H1 (cell line): ENCODE measurements around the gene DCN. TPM values are rescaled to one million over a fixed set of nuclear protein-coding genes. Genes with fewer than 3 reads are reported as not detected.

Source experiments
- CTCF ChIA-PET: fragments of 300-600 bp; sonication (Branson Sonifier 250); formaldehyde crosslinking; loops from one replicate; lab custom pipeline; 2021; ENCODE audit not compliant: partially characterized antibody; lab: Charles Lee
- POLR2A ChIA-PET: fragments of 300-600 bp; sonication (Branson Sonifier 250); formaldehyde crosslinking; loops from one replicate; lab custom pipeline; 2021; ENCODE audit warnings: inconsistent platforms; ENCODE audit not compliant: partially characterized antibody; lab: Charles Lee
- DNase-seq, 2 experiments: peaks; one replicate each; pipeline versions ENCODE4 v3.0.0 to v3.0.0-alpha.2; 2010 to 2022; ENCODE audit warnings: low spot score in 2 of 2, low read depth in 1 of 2, mixed read lengths in 1 of 2
- FAIRE-seq: peaks from 2 replicates; lab custom pipeline; 2011; peaks lifted over from hg19 to GRCh38; lab: Jason Lieb, UNC
- H2AFZ ChIP-seq: 2 replicates; pipeline ENCODE4 v1.8.1; 2012; ENCODE audit warnings: low read length, inconsistent platforms
- H2AK5ac ChIP-seq: 2 replicates; pipeline ENCODE4 v1.6.1; 2013; ENCODE audit warnings: low read depth, low read length
- H2BK120ac ChIP-seq: replicated peaks from 2 replicates; pipeline ENCODE3; 2013; ENCODE audit warnings: low read depth, low read length, inconsistent platforms
- H2BK12ac ChIP-seq: 2 replicates; pipeline ENCODE4 v1.6.1; 2013; ENCODE audit warnings: low read depth, low read length
- H2BK15ac ChIP-seq: 2 replicates; pipeline ENCODE4 v1.6.1; 2013; ENCODE audit warnings: low read length
- H2BK20ac ChIP-seq: 2 replicates; pipeline ENCODE4 v1.6.1; 2013; ENCODE audit warnings: low read length
- H2BK5ac ChIP-seq: 2 replicates; pipeline ENCODE4 v1.6.1; 2013; ENCODE audit warnings: low read depth, low read length
- H3K14ac ChIP-seq: 2 replicates; pipeline ENCODE4 v1.6.1; 2013; ENCODE audit warnings: inconsistent platforms; ENCODE audit not compliant: insufficient read length
- H3K18ac ChIP-seq: 2 replicates; pipeline ENCODE4 v1.6.1; 2013; ENCODE audit warnings: low read length; ENCODE audit errors: extremely low read depth
- H3K23ac ChIP-seq: 2 replicates; pipeline ENCODE4 v1.6.1; 2013; ENCODE audit warnings: inconsistent platforms; ENCODE audit not compliant: insufficient read length
- H3K23me2 ChIP-seq: 2 replicates; pipeline ENCODE4 v1.6.1; 2013; ENCODE audit warnings: low read depth, low read length
- H3K27ac ChIP-seq: 2 replicates; pipeline ENCODE4 v1.6.1; 2011; ENCODE audit warnings: low read depth, low read length, inconsistent platforms
- H3K27me3 ChIP-seq, 4 experiments: replicated peaks in 1 of 4; 1 replicate in 1 of 4; 2 replicates in 3 of 4; pipeline versions ENCODE4 v1.6.1 to v1.8.1; 2011 to 2013; ENCODE audit warnings: low read length in 3 of 4, mild to moderate bottlenecking in 3 of 4, inconsistent platforms in 2 of 4, mixed read lengths in 2 of 4, moderate library complexity in 1 of 4; ENCODE audit not compliant: control insufficient read depth in 3 of 4, insufficient read depth in 3 of 4; ENCODE audit errors: extremely low read depth in 1 of 4
- H3K36me3 ChIP-seq, 4 experiments: 2 replicates each; pipeline versions ENCODE4 v1.6.1 to v1.8.1; 2011 to 2013; ENCODE audit warnings: mild to moderate bottlenecking in 4 of 4, low read length in 3 of 4, moderate library complexity in 2 of 4, control low read depth in 1 of 4, inconsistent platforms in 1 of 4; ENCODE audit not compliant: insufficient read depth in 4 of 4, control insufficient read depth in 2 of 4
- H3K4ac ChIP-seq: replicated peaks from 2 replicates; pipeline ENCODE3; 2013; ENCODE audit warnings: low read length, low read depth, mixed read lengths, inconsistent platforms; ENCODE audit not compliant: insufficient read length
- H3K4me1 ChIP-seq, 4 experiments: replicated peaks in 1 of 4; 1 replicate in 1 of 4; 2 replicates in 3 of 4; pipeline versions ENCODE4 v1.6.1 to v1.8.1; 2011 to 2013; ENCODE audit warnings: low read length in 3 of 4, inconsistent platforms in 2 of 4, mixed read lengths in 1 of 4; ENCODE audit not compliant: insufficient read depth in 4 of 4, control insufficient read depth in 3 of 4
- H3K4me2 ChIP-seq, 2 experiments: 2 replicates each; pipeline versions ENCODE4 v1.6.1 to v1.8.1; 2011 to 2013; ENCODE audit warnings: low read depth in 2 of 2, low read length in 2 of 2, control low read depth in 1 of 2, inconsistent platforms in 1 of 2, mild to moderate bottlenecking in 1 of 2; ENCODE audit not compliant: insufficient read depth in 1 of 2
- H3K4me3 ChIP-seq, 4 experiments: fragments of 200-600, 300-600 bp in 1 of 4; sonication (generic), shearing (Covaris generic), sonication (Bioruptor Twin) in 1 of 4; 2 replicates each; pipeline versions ENCODE4 v1.5.1 to v1.8.1; 2011 to 2016; ENCODE audit warnings: low read length in 4 of 4, low read depth in 3 of 4, control low read depth in 2 of 4, inconsistent platforms in 2 of 4, mild to moderate bottlenecking in 2 of 4, mixed read lengths in 1 of 4, moderate library complexity in 1 of 4; ENCODE audit not compliant: insufficient read depth in 2 of 4; ENCODE audit errors: extremely low read depth in 1 of 4
- H3K56ac ChIP-seq: replicated peaks from 2 replicates; pipeline ENCODE3; 2013; ENCODE audit warnings: low read depth, mild to moderate bottlenecking, mixed read lengths, low read length, inconsistent platforms; ENCODE audit not compliant: insufficient read length
- H3K79me1 ChIP-seq: 2 replicates; pipeline ENCODE4 v1.6.1; 2013; ENCODE audit warnings: low read depth, low read length, control low read depth
- H3K79me2 ChIP-seq, 2 experiments: 2 replicates each; pipeline versions ENCODE4 v1.6.1 to v1.8.1; 2012 to 2013; ENCODE audit warnings: low read length in 2 of 2, mild to moderate bottlenecking in 2 of 2, inconsistent platforms in 1 of 2; ENCODE audit not compliant: insufficient read depth in 2 of 2, control insufficient read depth in 1 of 2
- H3K9ac ChIP-seq, 4 experiments: replicated peaks in 1 of 4; 1 replicate in 1 of 4; 2 replicates in 3 of 4; pipeline versions ENCODE4 v1.6.1 to v1.8.1; 2011 to 2013; ENCODE audit warnings: low read depth in 3 of 4, low read length in 3 of 4, control low read depth in 2 of 4, mild to moderate bottlenecking in 2 of 4, moderate library complexity in 2 of 4, inconsistent platforms in 1 of 4; ENCODE audit errors: extremely low read depth in 1 of 4
- H3K9me3 ChIP-seq, 2 experiments: 2 replicates each; pipeline versions ENCODE4 v1.6.1 to v1.8.1; 2012 to 2013; ENCODE audit warnings: mild to moderate bottlenecking in 2 of 2, moderate library complexity in 2 of 2, control low read depth in 1 of 2, inconsistent platforms in 1 of 2, low read depth in 1 of 2, low read length in 1 of 2, mixed read lengths in 1 of 2; ENCODE audit not compliant: insufficient read depth in 2 of 2
- H4K20me1 ChIP-seq, 2 experiments: replicated peaks in 1 of 2; 2 replicates each; pipeline versions ENCODE3 to v1.8.1; 2011 to 2013; ENCODE audit warnings: inconsistent platforms in 2 of 2, low read length in 2 of 2, mild to moderate bottlenecking in 1 of 2; ENCODE audit not compliant: insufficient read depth in 2 of 2, control insufficient read depth in 1 of 2
- H4K5ac ChIP-seq: 2 replicates; pipeline ENCODE4 v1.6.1; 2013; ENCODE audit warnings: low read length, low read depth, mixed read lengths, inconsistent platforms; ENCODE audit not compliant: insufficient read length
- H4K8ac ChIP-seq: 2 replicates; pipeline ENCODE4 v1.8.0; 2013; ENCODE audit warnings: mild to moderate bottlenecking, moderate library complexity, low read length, inconsistent platforms; ENCODE audit not compliant: insufficient read depth; ENCODE audit errors: extremely low read depth
- H4K91ac ChIP-seq: replicated peaks from 2 replicates; pipeline ENCODE3; 2013; ENCODE audit warnings: low read length, mixed read lengths, inconsistent platforms; ENCODE audit not compliant: insufficient read length
- NANOG ChIP-seq: IDR thresholded peaks from 2 replicates; pipeline ENCODE4 v1.6.1; 2011; ENCODE audit warnings: low read length, low read depth, mild to moderate bottlenecking, inconsistent platforms; ENCODE audit not compliant: insufficient read depth, poor library complexity, severe bottlenecking
- RAD21 ChIP-seq, 2 experiments: IDR thresholded peaks in 1 of 2; conservative IDR thresholded peaks in 1 of 2; 2 replicates each; pipeline ENCODE4 v1.6.1; 2011; ENCODE audit warnings: low read depth in 2 of 2, low read length in 2 of 2, improper control_type of control experiment in 1 of 2, inconsistent platforms in 1 of 2, mild to moderate bottlenecking in 1 of 2, moderate library complexity in 1 of 2
- SRF ChIP-seq: IDR thresholded peaks from 2 replicates; pipeline ENCODE4 v1.6.1; 2011; ENCODE audit warnings: mild to moderate bottlenecking, low read depth, low read length, moderate library complexity
- TAF7 ChIP-seq: optimal IDR thresholded peaks from 2 replicates; pipeline ENCODE3; 2011; ENCODE audit warnings: low read depth, mild to moderate bottlenecking, inconsistent platforms, low read length, moderate library complexity, borderline replicate concordance
- WGBS, 2 experiments: shearing (Covaris generic) in 1 of 2; methylation state at CpG; one replicate each; pipeline versions ENCODE4 v1.1.6 to v1.1.7; 2013 to 2015; ENCODE audit warnings: low lambda C conversion rate in 2 of 2, mixed read lengths in 2 of 2, inconsistent platforms in 1 of 2, low coverage in 1 of 2, missing lambda C conversion rate in 1 of 2; ENCODE audit not compliant: insufficient replicate concordance in 2 of 2, insufficient coverage in 1 of 2, insufficient read length in 1 of 2; ENCODE audit errors: extremely low coverage in 1 of 2, missing lambda C conversion rate in 1 of 2; 5-methylcytosine and 5-hydroxymethylcytosine counted together
- long read RNA-seq, 2 experiments: library from RNA in 1 of 2; library from capped mRNA in 1 of 2; stranded (forward); transcript quantifications; one replicate each; pipeline ENCODE4 v2.0.0, GENCODE V29; 2021; ENCODE audit warnings: inconsistent platforms in 1 of 2
- polyA minus RNA-seq, 3 experiments: library from RNA; depleted of rRNA, polyadenylated mRNA; stranded (reverse); fragments of >200 nt; gene quantifications; 1 replicate in 2 of 3; 2 replicates in 1 of 3; pipeline ENCODE4 v1.2.3, GENCODE V29; 2011
- polyA plus RNA-seq, 7 experiments: library from polyadenylated mRNA; depleted of rRNA in 3 of 7; stranded (reverse) in 5 of 7; unstranded in 2 of 7; fragments of >200 nt in 5 of 7; fragments of 200-250 nt in 2 of 7; gene quantifications; 1 replicate in 5 of 7; 2 replicates in 1 of 7; 4 replicates in 1 of 7; pipeline versions ENCODE4 v1.2.1 to v1.2.3, GENCODE V29; 2011 to 2013; ENCODE audit warnings: missing spikeins in 2 of 7, mixed read lengths in 2 of 7
- total RNA-seq: library from RNA; stranded (reverse); fragmentation: NEBNext Ultra II Directional; extraction: Animal tissue kit (Norgen Biotek cat#: 25700); gene quantifications from 2 replicates; pipeline ENCODE4 v1.2.1, GENCODE V29; 2021

DCN gene
- total RNA-seq = not detected in 2 replicates
- not detected in 2 replicates for polyA plus RNA-seq (2011; rRNA removed)
- polyA plus RNA-seq (2011; cell fraction: cytosol; rRNA removed) = not detected
- not detected for polyA plus RNA-seq (2011; cell fraction: nucleus; rRNA removed)
- not detected in 4 replicates for polyA plus RNA-seq (2012, experiment 1 of 2)
- not detected for polyA plus RNA-seq (2012, experiment 2 of 2)
- not detected for polyA plus RNA-seq (2013, experiment 1 of 2)
- polyA plus RNA-seq (2013, experiment 2 of 2) = not detected
- polyA minus RNA-seq (2011; rRNA and poly(A)+ RNA removed) = not detected in 2 replicates
- not detected for polyA minus RNA-seq (2011; cell fraction: cytosol; rRNA and poly(A)+ RNA removed)
- polyA minus RNA-seq (2011; cell fraction: nucleus; rRNA and poly(A)+ RNA removed) = not detected
- long read RNA-seq, experiment 1 = 0 reads
- long read RNA-seq, experiment 2 = 0 reads

DNA sequence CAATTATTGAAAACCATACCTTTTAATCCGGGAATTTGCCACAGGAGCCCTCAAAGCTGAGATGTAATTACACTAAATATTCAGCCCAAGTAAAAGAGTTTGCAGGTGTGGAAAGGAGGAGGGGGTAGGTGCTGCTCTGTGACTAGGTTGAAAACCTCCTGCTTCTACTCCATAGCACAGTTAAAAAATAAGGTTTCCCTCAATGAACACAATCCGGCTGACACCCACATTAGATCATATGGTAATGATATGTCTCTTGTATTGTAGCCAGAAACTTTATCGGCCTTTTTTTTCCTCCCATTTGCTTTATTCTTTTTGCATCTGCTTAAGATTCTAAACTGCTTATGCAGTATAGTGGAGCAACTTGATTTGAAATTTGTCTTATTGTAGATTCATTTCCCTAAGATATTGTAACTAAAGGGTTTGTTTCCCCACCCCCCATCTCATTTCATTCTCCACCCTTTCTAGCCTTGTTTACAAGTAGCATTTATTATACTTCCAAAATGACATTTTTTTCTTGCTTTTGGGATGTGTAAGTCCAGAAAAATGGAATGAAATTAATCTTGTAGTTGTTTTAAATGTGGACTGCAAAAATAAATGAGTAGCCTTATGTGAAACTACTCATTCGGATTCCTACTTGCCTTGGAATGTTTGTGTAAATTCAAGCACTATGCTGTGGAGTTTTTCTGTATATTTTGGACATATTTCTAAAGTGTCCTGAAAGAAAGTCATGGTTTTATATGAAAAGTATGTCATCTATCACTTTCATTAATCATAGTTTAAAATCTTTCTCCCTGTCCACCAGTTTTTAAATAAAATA, at the start of gene DCN:
DCN (minus strand) TSS at position 182 of the 820 bp plus-strand sequence. CDS start 4,265 bp downstream, outside the sequence.
- no peak within 1 kb of the TSS for H3K4me2 ChIP-seq
- no peak within 1 kb of the TSS for H2BK20ac ChIP-seq
- no peak within 1 kb of the TSS for H3K4me3 ChIP-seq
- no peak within 1 kb of the TSS for H2BK15ac ChIP-seq
- H3K4me1 ChIP-seq = no peaks in the 10 kb centered on the region
- TF ChIP-seq SRF (no peak), TAF7 (no peak), RAD21 (IDR thresholded peaks at IDR 0.05 in 1 of 2, conservative IDR thresholded peaks at IDR 0.05 in 1 of 2; ENCODE audit: low read depth in 2 of 2, low read length in 2 of 2) (no peak), NANOG (no peak)
- TF ChIP-seq, all 59 proteins: peak for 0
- WGBS, 2 experiments = 78% methylated on average over 4 of the region's 4 CpGs; no CpG with 5 or more reads in 1 of the 2 experiments
- H4K5ac ChIP-seq = no peak within 1 kb of the TSS
- no peak within 1 kb of the TSS for H3K4ac ChIP-seq
- no peaks in the 10 kb centered on the region for H3K79me1 ChIP-seq
- H3K36me3 ChIP-seq = no peaks in the 10 kb centered on the region
- no peak within 1 kb of the TSS for H2BK12ac ChIP-seq
- no peak within 1 kb of the TSS for H2AK5ac ChIP-seq
- H3K27me3 ChIP-seq = no peaks in the 10 kb centered on the region
- no peak within 1 kb of the TSS for H3K18ac ChIP-seq
- no peak within 1 kb of the TSS for H3K56ac ChIP-seq
- POLR2A ChIA-PET = no interaction called here
- H4K20me1 ChIP-seq = peaks cover 0 to 1% of the 10 kb centered on the region in 2 experiments
- H3K14ac ChIP-seq = no peak within 1 kb of the TSS
- H3K9me3 ChIP-seq = no peaks in the 10 kb centered on the region
- no peaks in the 10 kb centered on the region for H3K79me2 ChIP-seq
- H2BK120ac ChIP-seq = no peak within 1 kb of the TSS
- CTCF ChIA-PET = interaction anchor here (0.9 to 1.1 kb wide), 3 partner anchors 74 to 149 kb away, joined by 3 read pairs; no protein-coding TSS in a partner anchor
- H3K9ac ChIP-seq = no peak within 1 kb of the TSS
- no peaks in the 10 kb centered on the region; the same call in 1 of the 2 replicates for H3K23me2 ChIP-seq
- H4K91ac ChIP-seq = no peak within 1 kb of the TSS
- H3K27ac ChIP-seq = no peak within 1 kb of the TSS
- no peak for FAIRE-seq
- no peak for DNase-seq
- H2BK5ac ChIP-seq = no peak within 1 kb of the TSS
- no peak within 1 kb of the TSS for H2AFZ ChIP-seq
- no peak within 1 kb of the TSS for H4K8ac ChIP-seq
- no peak within 1 kb of the TSS for H3K23ac ChIP-seq
